Trophoblast cell (in vitro differentiated cells and primary cell): ENCODE results near the gene VHLL.

ENCODE experiments used
- DNase-seq, 2 donors: peaks; one replicate each; pipeline ENCODE4 v3.0.0-alpha.2; 2016
- H2AFZ ChIP-seq: 2 replicates; pipeline ENCODE4 v1.6.1; 2013; ENCODE audit warnings: low read length, moderate library complexity, mild to moderate bottlenecking; ENCODE audit not compliant: insufficient read depth, poor library complexity
- H2AK5ac ChIP-seq: 2 replicates; pipeline ENCODE4 v1.6.1; 2013; ENCODE audit warnings: mild to moderate bottlenecking, low read length
- H2BK120ac ChIP-seq: 2 replicates; pipeline ENCODE4 v1.6.1; 2013; ENCODE audit warnings: low read length, mild to moderate bottlenecking, moderate library complexity; ENCODE audit not compliant: insufficient read depth, poor library complexity
- H2BK12ac ChIP-seq: 2 replicates; pipeline ENCODE4 v1.6.1; 2013; ENCODE audit warnings: mild to moderate bottlenecking, low read length, moderate library complexity
- H2BK5ac ChIP-seq: 2 replicates; pipeline ENCODE4 v1.6.1; 2013; ENCODE audit warnings: low read length, low read depth, moderate library complexity, mild to moderate bottlenecking; ENCODE audit not compliant: poor library complexity
- H3K14ac ChIP-seq: 2 replicates; pipeline ENCODE4 v1.6.1; 2013; ENCODE audit warnings: mild to moderate bottlenecking, low read length
- H3K18ac ChIP-seq: 2 replicates; pipeline ENCODE4 v1.6.1; 2013; ENCODE audit warnings: mild to moderate bottlenecking, low read length
- H3K23ac ChIP-seq: 2 replicates; pipeline ENCODE4 v1.6.1; 2013; ENCODE audit warnings: low read length
- H3K27ac ChIP-seq: 2 replicates; pipeline ENCODE4 v1.5.1; 2013; ENCODE audit warnings: low read depth, mild to moderate bottlenecking, inconsistent platforms, low read length, moderate library complexity
- H3K27me3 ChIP-seq: 2 replicates; pipeline ENCODE4 v1.6.1; 2013; ENCODE audit warnings: inconsistent platforms, mild to moderate bottlenecking, low read length, moderate library complexity; ENCODE audit not compliant: insufficient read depth
- H3K36me3 ChIP-seq, 2 experiments: 1 replicate in 1 of 2; 2 replicates in 1 of 2; pipeline ENCODE4 v1.6.1; 2013; ENCODE audit warnings: low read length in 2 of 2, mild to moderate bottlenecking in 2 of 2, moderate library complexity in 1 of 2; ENCODE audit not compliant: insufficient read depth in 2 of 2, control insufficient read depth in 1 of 2
- H3K4ac ChIP-seq: 2 replicates; pipeline ENCODE4 v1.6.1; 2013; ENCODE audit warnings: low read depth, mild to moderate bottlenecking, low read length, moderate library complexity
- H3K4me1 ChIP-seq, 2 experiments: 1 replicate in 1 of 2; 2 replicates in 1 of 2; pipeline ENCODE4 v1.6.1; 2013; ENCODE audit warnings: low read length in 2 of 2, mild to moderate bottlenecking in 2 of 2, moderate library complexity in 1 of 2; ENCODE audit not compliant: insufficient read depth in 2 of 2, control insufficient read depth in 1 of 2
- H3K4me2 ChIP-seq: 2 replicates; pipeline ENCODE4 v1.6.1; 2013; ENCODE audit warnings: inconsistent platforms, mild to moderate bottlenecking, low read length, moderate library complexity
- H3K4me3 ChIP-seq: 2 replicates; pipeline ENCODE4 v1.5.1; 2013; ENCODE audit warnings: mild to moderate bottlenecking, low read depth, low read length, inconsistent platforms
- H3K79me1 ChIP-seq: one replicate; pipeline ENCODE4 v1.6.1; 2013; ENCODE audit warnings: low read length
- H3K79me2 ChIP-seq: 2 replicates; pipeline ENCODE4 v1.6.1; 2013; ENCODE audit warnings: low read length, mild to moderate bottlenecking; ENCODE audit not compliant: control insufficient read depth, insufficient read depth, poor library complexity
- H3K9ac ChIP-seq: 2 replicates; pipeline ENCODE4 v1.6.1; 2013; ENCODE audit warnings: mild to moderate bottlenecking, low read length
- H3K9me3 ChIP-seq: 2 replicates; pipeline ENCODE4 v1.6.1; 2013; ENCODE audit warnings: low read depth, mild to moderate bottlenecking, control low read depth, inconsistent platforms, low read length; ENCODE audit not compliant: insufficient read depth
- H4K12ac ChIP-seq: 2 replicates; pipeline ENCODE4 v1.6.1; 2013; ENCODE audit warnings: low read depth, mild to moderate bottlenecking, low read length, moderate library complexity
- H4K8ac ChIP-seq: 2 replicates; pipeline ENCODE4 v1.6.1; 2013; ENCODE audit warnings: low read depth, mild to moderate bottlenecking, low read length, moderate library complexity
- H4K91ac ChIP-seq: one replicate; pipeline ENCODE4 v1.6.1; 2013; ENCODE audit warnings: low read depth, mild to moderate bottlenecking, low read length, moderate library complexity
- WGBS: extraction: QIAGEN DNeasy Blood & Tissue Kit; methylation state at CpG from one replicate; pipeline ENCODE4 v1.1.7; 2013; ENCODE audit warnings: missing lambda C conversion rate; ENCODE audit not compliant: insufficient read length, insufficient coverage; ENCODE audit errors: extremely low coverage; 5-methylcytosine and 5-hydroxymethylcytosine counted together

Gene VHLL

GRCh38 chr1:156319664-156320063 is 20.6 kb upstream of the VHLL start:
- no peak overlapping the region for H3K14ac ChIP-seq
- no peak overlapping the region for H4K8ac ChIP-seq
- H3K23ac ChIP-seq = no peak overlapping the region

DNA sequence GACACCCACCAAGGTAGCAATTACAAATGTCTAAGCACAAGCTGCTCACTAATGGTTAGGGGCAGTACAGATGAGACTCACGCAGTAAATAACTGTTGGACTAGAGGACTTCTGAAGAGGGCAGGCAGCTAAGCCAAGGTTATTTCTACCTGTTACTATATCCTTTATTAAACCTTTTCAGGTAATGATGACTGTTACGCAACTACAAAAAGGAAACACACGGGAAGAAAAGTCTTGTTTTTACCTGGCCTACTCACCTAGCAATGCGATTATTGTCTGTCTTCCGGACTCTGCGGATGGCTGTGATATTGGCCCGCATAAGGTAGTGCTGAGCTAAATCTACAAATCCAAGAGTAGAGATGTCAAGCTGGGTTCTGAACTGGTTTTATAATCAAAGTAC is 17.8 kb upstream of the VHLL start:
- H3K27ac ChIP-seq = no peak overlapping the region
- no peak overlapping the region for H2BK12ac ChIP-seq
- no peaks in the 10 kb centered on the region for H3K4me1 ChIP-seq
- no peak overlapping the region for H3K23ac ChIP-seq
- H3K9me3 ChIP-seq = no peaks in the 10 kb centered on the region
- no peaks in the 10 kb centered on the region for H3K79me1 ChIP-seq
- H2AK5ac ChIP-seq = no peak overlapping the region
- no peak overlapping the region for H2AFZ ChIP-seq
- peaks cover 36 to 69% of the 10 kb centered on the region in 2 experiments for H3K36me3 ChIP-seq
- no peak overlapping the region for H2BK5ac ChIP-seq
- H4K8ac ChIP-seq = no peak overlapping the region
- H3K4me2 ChIP-seq = no peak overlapping the region
- no peak overlapping the region for H3K4ac ChIP-seq
- H4K91ac ChIP-seq = no peak overlapping the region
- H3K4me3 ChIP-seq = no peak overlapping the region
- no peak overlapping the region for H3K9ac ChIP-seq
- no peaks in the 10 kb centered on the region for H3K79me2 ChIP-seq
- H4K12ac ChIP-seq = no peak overlapping the region
- no CpG with 5 or more reads among the region's 7 CpGs for WGBS
- DNase-seq = no peak
- no peak overlapping the region for H3K18ac ChIP-seq
- no peak overlapping the region for H3K14ac ChIP-seq
- no peaks in the 10 kb centered on the region for H3K27me3 ChIP-seq
- no peak overlapping the region for H2BK120ac ChIP-seq

More at GRCh38 chr1:156319664-156320063, 20.6 kb upstream of the VHLL start:
- peak in 1 of 2 donors; percentile 65 for DNase-seq
- H4K91ac ChIP-seq = no peak overlapping the region
- no peak overlapping the region for H4K12ac ChIP-seq
- no peak overlapping the region for H3K4ac ChIP-seq
- no CpG with 5 or more reads among the region's 1 CpG for WGBS
- no peaks in the 10 kb centered on the region for H3K27me3 ChIP-seq
- peaks cover 50 to 68% of the 10 kb centered on the region in 2 experiments for H3K36me3 ChIP-seq
- H3K79me2 ChIP-seq = no peaks in the 10 kb centered on the region
- no peak overlapping the region for H3K18ac ChIP-seq
- no peaks in the 10 kb centered on the region for H3K4me1 ChIP-seq
- no peak overlapping the region for H2AFZ ChIP-seq
- no peak overlapping the region for H3K4me3 ChIP-seq
- H3K27ac ChIP-seq = no peak overlapping the region
- no peak overlapping the region for H2BK5ac ChIP-seq
- H2AK5ac ChIP-seq = no peak overlapping the region
- no peak overlapping the region for H2BK120ac ChIP-seq
- no peak overlapping the region for H3K9ac ChIP-seq
- H3K79me1 ChIP-seq = no peaks in the 10 kb centered on the region
- no peak overlapping the region for H2BK12ac ChIP-seq
- H3K9me3 ChIP-seq = no peaks in the 10 kb centered on the region
- H3K4me2 ChIP-seq = no peak overlapping the region

GRCh38 chr1:156310962-156311361 is 11.9 kb upstream of the VHLL start:
- no peak overlapping the region for H3K4ac ChIP-seq
- H4K91ac ChIP-seq = no peak overlapping the region
- no peaks in the 10 kb centered on the region for H3K9me3 ChIP-seq
- no peak overlapping the region for H3K23ac ChIP-seq
- no peak overlapping the region for H3K14ac ChIP-seq
- H3K4me1 ChIP-seq = no peaks in the 10 kb centered on the region
- no peak overlapping the region for H3K4me3 ChIP-seq
- no peak overlapping the region for H2BK5ac ChIP-seq
- no peak overlapping the region for H4K8ac ChIP-seq
- no peak for DNase-seq
- no CpG with 5 or more reads among the region's 6 CpGs for WGBS
- H3K27me3 ChIP-seq = no peaks in the 10 kb centered on the region
- H3K27ac ChIP-seq = no peak overlapping the region
- H3K79me1 ChIP-seq = no peaks in the 10 kb centered on the region
- no peak overlapping the region for H2AK5ac ChIP-seq
- no peaks in the 10 kb centered on the region for H3K79me2 ChIP-seq
- H2BK120ac ChIP-seq = no peak overlapping the region
- H3K4me2 ChIP-seq = no peak overlapping the region
- no peak overlapping the region for H2AFZ ChIP-seq
- H3K36me3 ChIP-seq = peaks cover 40 to 57% of the 10 kb centered on the region in 2 experiments
- H3K9ac ChIP-seq = no peak overlapping the region
- no peak overlapping the region for H3K18ac ChIP-seq
- H2BK12ac ChIP-seq = no peak overlapping the region
- H4K12ac ChIP-seq = no peak overlapping the region

DNA sequence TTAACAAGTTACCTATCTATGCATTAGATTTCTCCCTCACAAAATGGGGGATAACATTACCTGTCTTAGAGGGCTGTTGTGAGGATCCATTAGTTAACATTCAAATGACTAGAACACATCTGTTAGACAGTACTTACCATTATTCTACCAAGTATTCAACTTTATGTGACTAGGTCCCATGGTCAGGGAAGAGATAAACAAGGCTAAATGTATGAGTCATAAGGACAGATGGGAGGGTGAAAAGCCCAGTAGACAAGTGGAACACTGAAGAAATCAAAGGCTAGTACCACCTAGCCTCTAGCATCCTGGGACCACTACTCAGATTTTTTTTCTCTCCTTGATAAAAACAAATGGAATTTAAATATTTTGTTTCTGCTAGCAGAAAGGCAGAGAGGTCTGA is 9.0 kb upstream of the VHLL start:
- no peak overlapping the region for H3K23ac ChIP-seq
- no peak overlapping the region for H4K12ac ChIP-seq
- H3K27ac ChIP-seq = no peak overlapping the region
- peaks cover 43 to 48% of the 10 kb centered on the region in 2 experiments for H3K36me3 ChIP-seq
- no peaks in the 10 kb centered on the region for H3K27me3 ChIP-seq
- no peak overlapping the region for H4K8ac ChIP-seq
- no peak overlapping the region for H3K14ac ChIP-seq
- no peak overlapping the region for H3K9ac ChIP-seq
- H3K79me1 ChIP-seq = no peaks in the 10 kb centered on the region
- no peak overlapping the region for H3K4me3 ChIP-seq
- no peak overlapping the region for H2BK5ac ChIP-seq
- no peak overlapping the region for H2AFZ ChIP-seq
- no peak overlapping the region for H3K4ac ChIP-seq
- no peak overlapping the region for H3K4me2 ChIP-seq
- DNase-seq = no peak
- no peaks in the 10 kb centered on the region for H3K79me2 ChIP-seq
- no peak overlapping the region for H3K18ac ChIP-seq
- H3K9me3 ChIP-seq = no peaks in the 10 kb centered on the region
- no peak overlapping the region for H2BK120ac ChIP-seq
- H2AK5ac ChIP-seq = no peak overlapping the region
- no peaks in the 10 kb centered on the region for H3K4me1 ChIP-seq
- no peak overlapping the region for H4K91ac ChIP-seq
- H2BK12ac ChIP-seq = no peak overlapping the region
